ENCODE results near the gene TMEM132D.

TMEM132D gene

GRCh38 chr12:129269756-129270495 is 633.9 kb downstream of the TMEM132D start:
- Histone ChIP-seq H3K36me3 (ENCODE audit: control insufficient read depth in 2 of 2, insufficient read depth in 1 of 2, low read length in 2 of 2) (no peaks in the 10 kb centered on the region), H3K4me3 (ENCODE audit: low read depth, low read length) (no peak overlapping the region), H3K9me3 (ENCODE audit: control insufficient read depth, insufficient read depth, low read depth, low read length) (no peaks in the 10 kb centered on the region), H3K4me1 (ENCODE audit: control insufficient read depth, insufficient read depth, low read length) (no peaks in the 10 kb centered on the region), H3K27ac (ENCODE audit: extremely low read depth, low read depth, low read length) (no peak overlapping the region)
- TF ChIP-seq RBAK (tag by site-specific recombination; IDR thresholded peaks at IDR 0.05) = no peak
- no peak for TF ChIP-seq ZNF664 (tag by site-specific recombination; IDR thresholded peaks at IDR 0.05)
- TF ChIP-seq ZNF555 (tag by site-specific recombination; conservative IDR thresholded peaks at IDR 0.05) = no peak
- no peak for TF ChIP-seq ZNF350 (tag by site-specific recombination; IDR thresholded peaks at IDR 0.05)
- TF ChIP-seq GLI4 (tag by site-specific recombination; IDR thresholded peaks at IDR 0.05) = no peak
- no peak for TF ChIP-seq EGR2 (tag by site-specific recombination; IDR thresholded peaks at IDR 0.05; ENCODE audit: low read depth)
- TF ChIP-seq ZNF843 (tag by site-specific recombination; IDR thresholded peaks at IDR 0.05) = no peak
- CTCF ChIA-PET = no interaction called here
- POLR2A ChIA-PET = no interaction called here

GRCh38 chr12:129258781-129259318 is 645.0 kb downstream of the TMEM132D start:
- ChIA-PET CTCF (no interaction called here), POLR2A (no interaction called here)
- no peak overlapping the region for H3K4me3 ChIP-seq (ENCODE audit: low read depth, low read length)
- no peaks in the 10 kb centered on the region for H3K36me3 ChIP-seq (ENCODE audit: control insufficient read depth in 2 of 2, insufficient read depth in 1 of 2, low read length in 2 of 2)
- TF ChIP-seq KLF1 (tag by site-specific recombination; IDR thresholded peaks at IDR 0.05) (no peak), HOXC10 (CRISPR knock-in tag; IDR thresholded peaks at IDR 0.05) (no peak), WT1 (tag by site-specific recombination; IDR thresholded peaks at IDR 0.05) (no peak), SCRT1 (tag by site-specific recombination; IDR thresholded peaks at IDR 0.05; ENCODE audit: borderline replicate concordance) (no peak), ZNF658 (tag by site-specific recombination; IDR thresholded peaks at IDR 0.05) (no peak), ZNF596 (tag by site-specific recombination; IDR thresholded peaks at IDR 0.05) (no peak), ZBTB8A (tag by site-specific recombination; IDR thresholded peaks at IDR 0.05) (no peak), ZNF16 (tag by site-specific recombination; IDR thresholded peaks at IDR 0.05; ENCODE audit: low read depth) (no peak), PATZ1 (tag by site-specific recombination; IDR thresholded peaks at IDR 0.05) (no peak), ZNF837 (tag by site-specific recombination; IDR thresholded peaks at IDR 0.05) (no peak), ZFP37 (tag by site-specific recombination; IDR thresholded peaks at IDR 0.05) (no peak), ZNF18 (tag by site-specific recombination; IDR thresholded peaks at IDR 0.05) (no peak), SP3 (tag by site-specific recombination; IDR thresholded peaks at IDR 0.05) (no peak), YY2 (tag by site-specific recombination; IDR thresholded peaks at IDR 0.05) (no peak), ZNF2 (tag by site-specific recombination; IDR thresholded peaks at IDR 0.05) (no peak), ELK4 (IDR thresholded peaks at IDR 0.05; ENCODE audit: borderline replicate concordance, low read depth, low read length) (no peak), KLF8 (tag by site-specific recombination; IDR thresholded peaks at IDR 0.05) (no peak), ZSCAN16 (tag by site-specific recombination; IDR thresholded peaks at IDR 0.05) (no peak), ZNF280C (tag by site-specific recombination; IDR thresholded peaks at IDR 0.05) (no peak), ZNF169 (tag by site-specific recombination; IDR thresholded peaks at IDR 0.05) (no peak)
- no peaks in the 10 kb centered on the region; the same call in 1 of the 2 replicates for H3K9me3 ChIP-seq (ENCODE audit: control insufficient read depth, insufficient read depth, low read depth, low read length)
- H3K27ac ChIP-seq (ENCODE audit: extremely low read depth, low read depth, low read length) = no peak overlapping the region
- no peaks in the 10 kb centered on the region for H3K4me1 ChIP-seq (ENCODE audit: control insufficient read depth, insufficient read depth, low read length)

Measured in HEK293 (cell line).